ENCODE results near the gene TSKU. TPM values are rescaled to one million over a fixed set of nuclear protein-coding genes. Genes with fewer than 3 reads are reported as not detected.
"Not testable (repeated sequence)": the region's sequence is repeated elsewhere in the genome, so short reads cannot be mapped to it uniquely, and the experiment has no call there.

TSKU gene
- total RNA-seq, 1 donor from 2014 or later: 12.3 TPM

DNA sequence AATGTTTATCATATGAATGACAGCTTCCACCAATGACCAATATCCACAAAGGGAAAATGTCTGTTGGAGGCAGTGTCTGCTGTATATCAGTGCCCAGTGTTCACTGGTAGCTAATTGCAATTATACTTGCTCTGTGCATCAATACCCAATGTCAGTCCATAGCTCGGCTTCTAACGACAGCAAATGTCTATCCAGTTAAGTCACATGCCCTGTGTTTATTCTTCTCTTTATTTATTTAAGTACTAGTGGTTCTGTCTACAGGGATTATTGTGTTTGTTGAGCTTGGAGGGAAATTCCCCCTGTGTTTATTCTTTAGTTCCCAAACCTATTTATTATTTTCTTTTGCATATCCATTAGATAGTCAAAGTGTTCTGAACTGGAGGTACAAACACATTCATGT, 18.6 kb downstream of the TSKU start:
- DNase-seq: no peak

DNA sequence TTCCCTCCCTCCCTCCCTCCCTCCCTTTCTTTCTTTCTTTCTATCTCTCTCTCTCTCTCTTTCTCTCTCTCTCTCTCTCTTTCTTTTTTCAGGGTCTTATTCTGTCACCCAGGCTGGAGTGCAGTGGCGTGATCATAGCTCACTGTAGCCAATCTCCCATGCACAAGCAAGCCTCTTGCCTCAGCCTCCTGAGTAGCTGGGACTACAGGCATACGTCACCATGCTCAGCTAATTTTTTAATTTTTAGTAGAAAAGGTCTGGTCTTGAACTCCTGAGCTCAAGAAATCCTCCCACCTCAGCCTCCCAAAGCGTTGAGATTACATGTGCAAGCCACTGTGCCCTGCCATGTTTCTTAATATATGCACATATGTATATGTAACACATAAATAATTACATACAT, 19.0 kb downstream of the TSKU start:
- no peak for DNase-seq

DNA sequence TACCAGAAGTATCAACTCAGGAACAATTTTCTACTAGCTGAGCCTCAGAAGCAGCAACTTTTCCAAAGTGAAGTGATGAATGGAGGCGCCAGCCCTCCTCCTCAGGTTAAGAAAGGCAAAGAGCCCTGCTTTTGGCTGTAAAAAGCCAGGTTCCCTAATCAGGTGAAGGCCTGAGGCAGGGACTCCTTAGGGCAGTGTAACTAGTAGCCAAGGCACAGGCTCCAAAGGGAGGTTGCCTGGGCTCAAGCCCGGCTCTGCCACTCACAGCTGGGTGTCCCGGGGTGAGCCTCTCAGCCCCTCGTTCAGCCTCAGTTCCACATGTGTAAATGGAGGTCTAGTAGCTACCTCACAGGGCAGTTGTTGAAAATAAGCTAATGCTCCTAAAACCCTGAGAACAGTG, 19.5 kb downstream of the TSKU start:
- DNase-seq: no peak

DNA sequence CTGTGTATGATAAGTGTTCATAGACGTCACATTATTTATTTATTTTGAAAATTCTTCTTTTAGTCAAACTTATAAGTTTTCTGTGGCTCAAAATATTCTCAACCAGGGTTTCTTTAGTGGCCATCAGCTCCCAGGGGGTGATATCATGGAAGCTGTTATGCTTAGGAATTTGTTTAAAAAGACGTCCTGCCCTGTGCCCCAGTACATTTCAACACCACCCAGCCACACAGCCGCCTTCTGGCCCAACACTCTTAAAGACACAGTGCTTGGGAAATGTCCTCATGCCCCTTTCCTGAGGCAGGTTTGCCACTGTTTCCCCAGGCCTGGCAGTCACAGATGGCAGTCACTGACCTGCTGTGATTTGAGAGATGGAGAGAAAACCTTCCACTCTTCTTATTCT, 19.9 kb downstream of the TSKU start:
- no peak for DNase-seq

DNA sequence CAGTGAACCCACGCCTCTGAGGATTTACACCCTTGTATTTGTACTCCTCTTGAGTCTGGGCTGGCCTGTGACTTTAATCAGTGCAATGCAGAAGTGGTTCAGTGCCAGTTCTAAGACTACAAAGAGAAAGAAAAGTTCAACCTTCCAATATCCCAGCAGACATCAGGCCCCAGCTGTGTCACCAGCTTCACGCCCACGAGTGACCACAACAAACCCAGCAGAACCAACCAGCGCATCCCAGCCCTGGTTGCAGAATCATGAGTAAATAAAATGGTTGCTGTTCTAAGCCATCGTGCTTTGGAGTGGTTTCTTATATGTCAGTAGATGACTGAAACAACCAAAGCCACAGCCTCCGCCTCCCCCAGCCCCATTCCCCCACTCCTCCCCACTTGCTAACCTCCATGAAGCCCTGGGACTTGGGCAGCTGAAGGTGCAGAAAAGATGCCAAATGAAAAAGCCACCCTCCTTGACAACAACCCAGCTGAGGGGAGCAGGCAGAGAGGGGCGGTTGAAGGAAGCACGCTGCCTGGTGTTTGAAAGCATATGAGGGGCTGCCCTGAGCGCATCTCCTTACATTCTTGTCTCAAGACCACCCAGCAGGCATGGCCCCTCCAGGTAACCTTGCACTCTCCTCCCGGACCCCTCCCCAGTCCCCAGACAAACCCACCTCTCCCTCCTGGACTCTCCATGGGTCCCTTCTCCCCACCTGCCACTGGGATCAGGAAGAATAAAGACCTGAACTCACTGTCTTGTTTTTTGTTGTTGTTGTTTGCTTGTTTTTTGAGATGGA, 20.9 kb downstream of the TSKU start:
- no peak for DNase-seq

DNA sequence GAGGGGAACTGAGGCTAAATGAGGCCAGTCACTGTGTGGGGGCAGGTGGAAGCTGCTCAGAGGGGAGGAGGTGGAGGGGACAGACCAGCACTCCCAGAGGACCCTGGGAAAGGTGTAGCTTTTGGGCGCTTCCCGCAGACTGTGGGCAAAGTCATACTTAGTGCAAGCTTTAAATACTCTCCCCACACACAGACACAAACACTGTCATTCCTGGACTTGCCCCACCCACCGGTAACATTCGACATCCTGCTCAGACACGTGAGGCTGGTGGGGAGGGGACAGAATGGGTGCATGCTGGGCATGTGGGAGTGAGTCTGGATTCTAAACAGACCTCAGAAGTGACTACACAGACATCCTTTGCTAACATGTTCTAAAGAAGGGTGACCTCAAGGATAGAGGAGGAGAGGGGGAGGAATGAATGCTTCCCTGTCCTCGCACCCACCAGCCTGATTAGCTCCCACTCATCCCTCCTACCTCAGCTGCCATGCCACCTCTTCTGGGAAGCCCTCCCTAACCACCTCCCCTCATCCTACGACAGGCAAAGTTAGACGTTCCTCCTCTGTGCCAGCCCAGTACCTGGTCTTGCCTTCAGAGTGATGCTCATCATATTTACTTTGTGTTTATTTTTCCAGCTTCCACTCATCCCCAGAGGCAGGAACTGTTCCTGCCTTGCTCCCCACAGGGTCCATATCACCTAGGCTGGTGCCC, 22.2 kb downstream of the TSKU start:
- DNase-seq: no peak

DNA sequence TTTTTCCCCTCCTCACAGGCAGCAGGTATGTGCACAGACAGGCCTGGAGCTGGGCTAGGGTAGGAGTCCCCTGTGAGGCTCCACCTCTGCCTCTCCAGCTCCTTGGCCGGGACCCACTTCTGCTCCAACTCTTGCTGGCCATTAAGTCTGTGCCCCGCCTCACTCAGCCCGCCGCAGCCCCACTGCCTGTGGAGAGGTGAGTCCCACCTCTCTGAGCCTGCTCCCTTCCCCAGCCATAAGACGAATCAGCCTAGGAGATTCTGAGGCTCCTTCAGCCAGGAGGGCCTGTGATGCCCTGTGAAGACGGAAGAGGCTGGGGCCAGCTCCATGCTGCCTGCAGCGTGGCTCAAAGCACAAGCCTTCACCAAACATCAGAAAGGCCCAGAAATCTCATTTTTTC, 23.0 kb downstream of the TSKU start:
- no peak for DNase-seq

DNA sequence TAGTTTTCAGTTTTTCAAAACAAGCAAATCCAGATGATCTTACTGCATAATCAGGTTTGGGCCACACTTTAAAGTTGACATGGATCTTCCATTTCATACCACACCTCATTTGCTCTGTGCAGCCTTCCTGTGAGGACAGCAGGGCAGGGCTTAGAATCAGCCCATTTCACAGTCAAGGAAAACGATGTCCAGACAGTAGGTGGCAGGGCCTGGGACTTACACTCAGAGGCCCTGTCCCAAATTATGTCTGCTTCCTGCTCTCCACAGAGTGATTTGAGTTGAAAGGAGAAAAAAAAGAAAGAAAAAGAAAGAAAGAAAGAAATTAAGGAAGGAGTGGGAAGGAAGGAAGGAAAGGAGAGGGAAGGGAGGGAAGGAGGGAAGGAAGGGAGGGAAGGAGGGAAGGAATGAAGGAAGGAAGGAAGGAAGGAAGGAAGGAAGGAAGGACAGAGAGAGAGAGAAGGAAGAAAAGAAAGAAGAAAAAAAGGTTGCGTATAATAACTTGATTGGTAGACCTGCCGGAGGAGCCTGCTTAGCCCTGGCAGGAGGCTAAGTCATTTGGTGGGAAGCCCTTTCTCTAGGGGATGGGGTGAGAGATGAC, 23.6 kb downstream of the TSKU start:
- DNase-seq: no peak

DNA sequence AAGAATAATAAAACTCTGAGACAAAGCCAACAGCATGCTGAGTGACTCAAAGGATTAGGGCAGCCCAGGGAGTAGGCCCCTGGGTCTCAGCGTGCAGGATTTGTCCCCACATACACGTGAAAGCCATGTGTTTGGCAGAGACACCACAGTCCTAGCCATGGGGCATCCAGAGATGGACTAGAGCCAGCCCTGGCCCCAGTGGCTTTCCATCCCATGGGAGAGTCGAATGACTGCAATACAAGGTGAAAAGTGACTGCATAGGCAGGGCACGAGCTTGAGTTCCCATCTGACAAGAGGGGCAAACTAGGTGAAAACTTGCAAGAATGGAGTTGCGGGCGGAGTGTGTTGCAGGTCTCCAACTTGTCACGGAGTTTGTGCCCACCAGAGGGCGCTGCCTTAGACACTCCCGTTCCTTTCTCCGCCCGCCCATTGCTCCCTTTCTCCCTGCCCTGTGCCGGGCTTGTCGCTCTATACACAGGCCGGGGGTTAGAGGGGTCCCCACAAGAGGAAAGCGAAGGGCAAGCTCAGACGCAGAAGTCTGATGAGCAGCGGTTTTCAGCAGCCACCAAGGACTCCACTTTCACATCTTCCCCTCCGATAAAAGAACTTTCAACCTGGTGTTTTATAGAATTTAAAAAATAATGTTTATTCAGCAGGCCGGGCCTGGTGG, 24.2 kb downstream of the TSKU start:
- peak; percentile 60 for DNase-seq

DNA sequence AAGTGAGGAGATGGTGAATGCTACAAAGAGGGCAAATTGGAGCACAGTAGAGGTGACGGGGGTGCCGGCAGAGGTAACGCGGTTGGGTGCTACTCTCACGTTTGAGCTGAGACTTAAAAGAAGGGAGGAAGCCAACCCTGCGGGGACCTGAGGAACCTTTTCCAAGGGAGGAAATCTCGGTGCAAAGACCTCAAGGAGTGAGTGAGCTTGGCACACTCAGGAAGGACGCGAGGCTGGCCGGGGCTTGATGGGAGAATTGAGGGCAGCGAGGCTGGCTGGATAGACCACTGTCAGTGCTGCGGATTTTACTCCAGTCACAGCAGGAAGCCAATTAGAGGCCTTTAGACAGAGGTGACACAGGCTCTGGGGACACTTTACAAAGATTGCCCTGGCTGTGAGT, 25.0 kb downstream of the TSKU start:
- no peak for DNase-seq

DNA sequence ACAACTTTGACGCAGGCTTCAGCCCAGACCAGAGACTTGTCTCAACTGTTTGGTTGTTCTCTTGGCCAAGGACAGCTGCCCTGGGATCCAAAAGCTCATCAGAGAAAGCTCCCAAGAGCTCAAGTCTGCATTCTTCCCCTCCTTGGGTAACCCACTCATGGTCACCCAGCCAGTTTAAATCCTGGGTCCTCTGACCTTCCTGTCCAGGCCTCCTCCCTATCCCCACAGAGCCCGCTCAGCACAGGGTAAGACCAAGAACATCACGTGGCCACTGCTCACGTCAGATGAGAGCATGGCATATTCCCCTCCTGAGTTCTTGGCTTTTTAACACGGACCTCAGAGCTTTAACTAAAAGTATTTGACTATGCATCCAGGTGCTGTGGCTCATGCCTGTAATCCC, 25.8 kb downstream of the TSKU start:
- DNase-seq: no peak

DNA sequence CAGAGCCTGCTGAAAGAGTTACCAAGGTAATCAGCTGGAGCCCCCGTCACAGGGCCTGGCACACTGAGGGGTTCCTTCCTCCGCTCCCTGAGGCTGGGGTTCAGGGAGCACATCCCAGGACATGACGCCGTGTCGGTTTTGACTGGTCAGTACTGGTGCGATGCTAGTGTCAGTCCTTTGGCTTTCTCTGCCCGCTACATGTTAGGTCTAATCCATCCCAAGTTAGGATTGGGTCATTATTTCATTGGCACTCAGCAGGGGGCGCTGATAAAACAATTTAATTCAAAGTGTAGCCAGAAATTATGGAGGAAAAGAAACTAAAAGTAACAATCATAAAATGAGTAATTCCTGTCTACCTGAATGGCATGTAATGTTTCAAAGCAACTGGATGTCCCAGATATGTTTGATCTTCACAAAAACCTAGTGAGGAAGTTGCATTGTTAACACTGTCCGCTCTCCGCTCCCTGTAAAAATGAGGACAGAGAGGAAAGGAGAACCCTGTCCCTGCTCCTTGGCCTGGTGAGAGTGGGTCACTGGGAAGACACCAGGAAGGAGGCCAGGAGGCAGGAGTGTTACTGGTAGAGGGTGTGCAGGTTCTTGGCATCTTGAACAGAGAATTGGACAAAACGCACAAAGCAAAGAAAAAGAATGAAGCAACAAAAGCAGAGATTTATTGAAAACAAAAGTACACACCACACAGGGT, 27.1 kb downstream of the TSKU start:
- no peak for DNase-seq

DNA sequence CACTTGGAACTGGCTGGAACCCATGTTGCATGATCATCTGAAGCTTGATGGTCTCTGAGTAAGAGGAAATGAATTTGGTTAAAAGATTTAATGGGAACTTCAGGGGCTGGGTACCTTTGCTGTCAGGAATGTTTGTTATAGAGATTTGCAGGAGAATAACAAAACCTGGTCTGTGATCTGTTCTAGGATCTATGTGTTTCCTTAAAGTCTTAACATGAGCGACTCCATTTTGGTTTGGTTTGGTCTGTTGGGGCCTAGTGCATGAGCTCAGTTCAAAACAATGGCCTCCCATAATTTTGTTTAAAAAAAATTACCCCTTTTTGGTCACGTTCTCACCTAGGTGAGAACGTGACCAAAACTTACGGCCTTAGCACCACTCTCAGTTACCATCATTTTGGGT, 28.1 kb downstream of the TSKU start:
- no peak for DNase-seq

DNA sequence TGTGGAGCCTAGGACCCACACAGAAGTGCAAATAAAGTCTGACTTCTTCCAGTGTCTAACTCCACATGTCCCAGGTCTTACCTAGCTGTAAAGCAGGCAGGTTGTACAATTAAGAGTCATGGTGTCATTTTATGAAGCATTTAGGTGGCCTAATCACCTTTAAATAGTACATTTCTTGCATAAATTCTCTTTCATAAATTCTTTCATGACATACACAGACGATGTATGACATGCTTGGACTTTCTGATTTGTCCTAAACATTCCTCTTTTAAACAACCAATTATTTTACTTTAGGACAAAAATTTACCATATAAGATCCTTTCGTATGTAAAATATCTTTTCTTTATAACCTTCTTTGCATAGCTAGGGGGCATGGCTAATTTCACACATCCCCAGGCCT, 31.3 kb downstream of the TSKU start:
- DNase-seq: no peak

DNA sequence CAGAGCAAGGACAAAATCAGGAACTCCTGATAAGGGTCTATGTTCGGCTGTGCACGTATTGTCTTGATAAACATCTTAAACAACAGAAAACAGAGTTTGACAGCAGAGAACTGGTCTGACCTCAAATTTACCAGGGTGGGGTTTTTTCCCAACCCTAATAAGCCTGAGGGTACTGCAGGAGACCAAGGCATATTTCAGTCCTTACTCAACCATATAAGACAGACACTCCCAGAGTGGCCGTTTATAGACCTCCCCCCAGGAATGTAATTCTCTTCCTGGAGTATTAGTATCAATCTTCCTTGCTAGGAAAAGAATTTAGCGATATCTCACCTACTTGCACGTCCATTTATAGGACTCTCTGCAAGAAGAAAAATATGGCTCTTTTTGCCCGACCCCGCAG, 32.5 kb downstream of the TSKU start:
- DNase-seq: not testable (repeated sequence)

DNA sequence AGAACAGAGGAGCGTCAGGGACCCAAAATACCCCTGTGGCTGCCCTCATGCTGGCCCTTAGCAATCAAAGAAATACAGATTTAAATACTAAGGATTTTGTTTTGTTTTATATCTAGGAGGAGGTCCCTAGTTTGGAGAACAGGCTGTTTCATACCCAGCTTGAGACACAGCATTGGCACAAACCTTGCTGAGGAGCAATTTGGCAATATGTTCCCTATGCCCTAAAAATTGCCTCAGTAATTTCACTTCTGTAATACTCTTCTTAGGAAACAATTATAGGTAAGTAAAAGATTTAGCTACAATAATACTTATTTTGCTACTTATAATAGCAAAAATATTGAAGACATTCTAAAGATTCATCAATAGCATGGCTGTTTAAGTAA, 37.0 kb downstream of the TSKU start:
- no peak for DNase-seq

DNA sequence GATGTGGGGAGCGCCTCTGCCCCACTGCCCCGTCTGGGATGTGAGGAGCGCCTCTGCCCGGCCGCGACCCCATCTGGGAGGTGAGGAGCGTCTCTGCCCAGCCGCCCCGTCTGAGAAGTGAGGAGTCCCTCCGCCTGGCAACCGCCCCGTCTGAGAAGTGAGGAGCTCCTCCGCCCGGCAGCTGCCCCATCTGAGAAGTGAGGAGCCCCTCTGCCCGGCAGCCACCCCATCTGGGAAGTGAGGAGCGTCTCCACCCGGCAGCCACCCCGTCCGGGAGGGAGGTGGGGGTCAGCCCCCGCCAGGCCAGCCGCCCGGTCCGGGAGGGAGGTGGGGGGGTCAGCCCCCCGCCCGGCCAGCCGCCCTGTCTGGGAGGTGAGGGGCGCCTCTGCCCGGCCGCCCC, 38.2 kb downstream of the TSKU start:
- DNase-seq: not testable (repeated sequence)

DNA sequence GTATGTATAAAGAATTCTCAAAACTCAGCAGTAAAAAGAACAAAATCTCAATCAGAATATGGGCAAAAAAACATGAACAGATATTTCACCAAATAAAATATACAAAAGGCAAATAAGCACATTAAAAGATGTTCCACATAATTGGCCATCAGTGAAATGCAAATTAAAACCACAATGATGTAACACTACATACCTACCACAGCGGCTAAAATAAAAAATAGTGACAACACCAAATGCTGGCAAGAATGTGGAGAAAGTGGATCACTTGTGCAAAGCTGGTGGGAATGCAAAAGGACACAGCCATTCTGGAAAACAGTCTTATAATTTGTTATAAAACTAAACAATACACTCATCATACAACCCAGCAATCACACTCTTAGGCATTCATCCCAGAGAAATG, 39.2 kb downstream of the TSKU start:
- no peak for DNase-seq

DNA sequence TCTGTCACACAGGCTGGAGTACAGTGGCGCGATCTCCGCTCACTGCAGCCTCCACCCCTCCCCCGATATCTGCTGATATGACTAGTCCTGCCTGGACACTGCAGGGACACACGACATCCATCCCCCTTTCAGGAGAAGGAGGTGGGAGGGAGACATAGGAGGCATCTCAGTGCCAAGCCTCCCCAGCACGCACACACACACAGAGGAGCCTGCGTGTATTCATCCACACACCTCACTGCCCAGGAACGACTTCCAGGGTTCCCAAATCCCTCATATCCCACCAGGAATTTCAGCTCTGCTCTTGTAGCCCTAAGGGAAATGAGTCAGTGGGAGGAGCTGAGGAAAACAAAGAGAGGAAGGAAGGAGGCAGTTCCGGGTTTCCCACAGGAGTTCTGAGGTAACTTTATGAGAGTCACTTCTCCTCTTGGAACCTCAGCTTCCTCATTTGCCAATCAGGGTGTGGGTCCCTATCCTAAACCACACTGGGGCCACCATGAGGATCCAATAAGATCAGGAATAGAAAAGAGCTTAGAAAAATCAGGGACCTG, 40.4 kb downstream of the TSKU start:
- DNase-seq: no peak

DNA sequence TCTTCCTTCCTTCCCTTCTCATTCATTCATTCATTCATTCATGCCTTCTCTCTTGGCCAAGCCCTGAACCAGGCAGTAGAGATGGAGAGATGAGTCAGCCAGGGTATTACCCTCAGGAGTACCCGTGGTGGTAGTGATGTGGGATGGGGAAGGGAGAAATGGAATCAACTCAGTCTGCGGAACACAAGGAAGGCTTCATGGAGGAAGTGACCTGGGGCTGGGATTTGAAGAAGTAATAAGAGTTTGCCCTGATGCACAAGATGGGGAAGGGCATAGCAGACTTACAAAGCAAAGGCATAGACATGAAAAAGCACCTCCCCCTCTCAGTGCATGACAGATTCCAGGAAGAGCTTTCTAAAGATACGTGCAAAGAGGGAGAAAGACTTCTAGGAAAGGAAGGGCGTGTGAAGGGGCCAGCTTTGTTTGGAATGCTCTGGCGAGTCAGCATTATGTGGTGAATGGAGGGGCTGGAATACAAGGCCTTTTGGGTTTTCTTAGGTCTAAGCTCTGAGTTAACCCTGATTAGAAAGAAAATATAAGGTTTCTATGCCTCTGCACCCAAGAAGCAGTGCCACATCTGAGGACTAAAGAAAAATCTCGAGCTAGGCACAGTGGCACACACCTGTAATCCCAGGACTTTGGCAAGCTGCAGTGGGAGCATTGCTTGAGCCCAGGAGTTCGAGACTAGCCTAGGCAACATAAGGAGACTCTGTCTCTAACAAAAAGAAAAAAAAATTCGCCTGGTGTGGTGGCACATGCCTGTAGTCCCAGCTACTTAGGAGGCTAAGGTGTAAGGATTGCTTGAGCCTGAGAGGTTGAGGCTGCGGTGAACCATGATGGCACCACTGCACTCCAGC, 41.2 kb downstream of the TSKU start:
- DNase-seq: no peak
